WTC11 (cell line): ENCODE results near the gene SNRPA1. TPM values are rescaled to one million over a fixed set of nuclear protein-coding genes. Genes with fewer than 3 reads are reported as not detected.
"Not testable (repeated sequence)": the region's sequence is repeated elsewhere in the genome, so short reads cannot be mapped to it uniquely, and the experiment has no call there.

Experiments used
- ATAC-seq: fragments of 200-7000 bp; cut with Tn5 transposase; 2 replicates; pipeline ENCODE4 v1.10.0; 2021; ENCODE audit warnings: mild to moderate bottlenecking, moderate library complexity
- CTCF ChIA-PET: fragments of 300-600 bp; sonication (Branson Sonifier 250); formaldehyde crosslinking; loops from one replicate; lab custom pipeline; 2021; ENCODE audit warnings: antibody characterized with exemption; lab: Charles Lee
- POLR2A ChIA-PET: fragments of 350-600 bp; sonication (Branson Sonifier 250); formaldehyde crosslinking; loops from one replicate; lab custom pipeline; 2021; ENCODE audit warnings: antibody characterized with exemption; lab: Charles Lee
- DNase-seq: peaks from one replicate; pipeline ENCODE4 v3.0.0; 2021; ENCODE audit warnings: low spot score
- H3K27ac Mint-ChIP-seq: 2 replicates; pipeline ENCODE4 v1.8.0; 2021; ENCODE audit warnings: mixed read lengths
- H3K27me3 Mint-ChIP-seq: 2 replicates; pipeline ENCODE4 v1.8.0; 2021; ENCODE audit warnings: low read depth, mild to moderate bottlenecking, moderate library complexity, mixed read lengths
- H3K36me3 Mint-ChIP-seq: 2 replicates; pipeline ENCODE4 v1.8.0; 2021; ENCODE audit warnings: mixed read lengths
- H3K4me1 Mint-ChIP-seq: 2 replicates; pipeline ENCODE4 v1.8.0; 2022; ENCODE audit warnings: mixed read lengths
- H3K4me3 Mint-ChIP-seq: 2 replicates; pipeline ENCODE4 v1.8.0; 2021; ENCODE audit warnings: mild to moderate bottlenecking, moderate library complexity, mixed read lengths
- H3K9me3 Mint-ChIP-seq: 2 replicates; pipeline ENCODE4 v1.8.0; 2021; ENCODE audit warnings: mixed read lengths
- AR ChIP-seq: fragments of 250-450 bp; sonication (Bioruptor Pico); IDR thresholded peaks from 2 replicates; pipeline ENCODE4 v1.9.0; 2021; ENCODE audit warnings: mild to moderate bottlenecking
- CREB1 ChIP-seq: sonication (generic); formaldehyde crosslinking; IDR thresholded peaks from 2 replicates; pipeline ENCODE4 v1.8.0; 2023; ENCODE audit warnings: mild to moderate bottlenecking, missing genetic modification reagents
- CREM ChIP-seq: sonication (generic); formaldehyde crosslinking; IDR thresholded peaks from 2 replicates; pipeline ENCODE4 v1.8.1; 2022; ENCODE audit warnings: mild to moderate bottlenecking, missing genetic modification reagents, moderate library complexity
- FOXJ3 ChIP-seq: sonication (generic); formaldehyde crosslinking; IDR thresholded peaks from 2 replicates; pipeline ENCODE4 v1.9.0; 2021; ENCODE audit warnings: missing genetic modification reagents, mild to moderate bottlenecking, borderline replicate concordance
- FOXK1 ChIP-seq: sonication (generic); formaldehyde crosslinking; IDR thresholded peaks from 2 replicates; pipeline ENCODE4 v1.8.0; 2022; ENCODE audit warnings: mild to moderate bottlenecking, moderate library complexity, missing genetic modification reagents
- FOXP1 ChIP-seq: sonication (generic); formaldehyde crosslinking; IDR thresholded peaks from 2 replicates; pipeline ENCODE4 v1.8.0; 2022; ENCODE audit warnings: missing genetic modification reagents, mild to moderate bottlenecking, moderate library complexity, borderline replicate concordance
- FOXP4 ChIP-seq: sonication (generic); formaldehyde crosslinking; IDR thresholded peaks from 2 replicates; pipeline ENCODE4 v1.8.0; 2022; ENCODE audit warnings: mild to moderate bottlenecking, missing genetic modification reagents
- GABPB1 ChIP-seq: sonication (generic); formaldehyde crosslinking; IDR thresholded peaks from 2 replicates; pipeline ENCODE4 v1.8.1; 2023; ENCODE audit warnings: mild to moderate bottlenecking, missing genetic modification reagents
- GTF2I ChIP-seq: fragments of 250-450 bp; sonication (Bioruptor Pico); conservative IDR thresholded peaks from 2 replicates; pipeline ENCODE4 v1.4.0; 2021; ENCODE audit warnings: mild to moderate bottlenecking
- NR2C2 ChIP-seq: sonication (generic); formaldehyde crosslinking; IDR thresholded peaks from 2 replicates; pipeline ENCODE4 v1.8.0; 2022; ENCODE audit warnings: mild to moderate bottlenecking, missing genetic modification reagents
- PRDM15 ChIP-seq: sonication (generic); formaldehyde crosslinking; IDR thresholded peaks from 2 replicates; pipeline ENCODE4 v1.8.0; 2022; ENCODE audit warnings: missing genetic modification reagents
- PRRX2 ChIP-seq: fragments of 250-450 bp; sonication (Bioruptor Pico); IDR thresholded peaks from 2 replicates; pipeline ENCODE4 v1.8.0; 2021; ENCODE audit warnings: mild to moderate bottlenecking
- RORB ChIP-seq: fragments of 250-450 bp; sonication (Bioruptor Pico); IDR thresholded peaks from 2 replicates; pipeline ENCODE4 v1.9.0; 2021; ENCODE audit warnings: mild to moderate bottlenecking
- SMAD3 ChIP-seq: sonication (generic); formaldehyde crosslinking; IDR thresholded peaks from 2 replicates; pipeline ENCODE4 v1.8.0; 2022; ENCODE audit warnings: missing genetic modification reagents, mild to moderate bottlenecking, borderline replicate concordance
- SP1 ChIP-seq: sonication (generic); formaldehyde crosslinking; conservative IDR thresholded peaks from 2 replicates; pipeline ENCODE4 v1.8.1; 2022; ENCODE audit warnings: missing genetic modification reagents
- TEAD1 ChIP-seq: sonication (generic); formaldehyde crosslinking; IDR thresholded peaks from 2 replicates; pipeline ENCODE4 v1.8.0; 2022; ENCODE audit warnings: mild to moderate bottlenecking, missing genetic modification reagents
- TEAD4 ChIP-seq: sonication (generic); formaldehyde crosslinking; IDR thresholded peaks from 2 replicates; pipeline ENCODE4 v1.8.0; 2022; ENCODE audit warnings: mild to moderate bottlenecking, missing genetic modification reagents
- ZNF263 ChIP-seq: sonication (generic); formaldehyde crosslinking; IDR thresholded peaks from 2 replicates; pipeline ENCODE4 v1.8.1; 2022; ENCODE audit warnings: low read depth, mild to moderate bottlenecking, moderate library complexity, missing genetic modification reagents
- ZNF423 ChIP-seq: fragments of 250-450 bp; sonication (Bioruptor Pico); IDR thresholded peaks from 2 replicates; pipeline ENCODE4 v2.1.2; 2022; ENCODE audit warnings: mild to moderate bottlenecking, moderate library complexity
- total RNA-seq: library from RNA; stranded (reverse); gene quantifications from 3 replicates; pipeline ENCODE4 v1.2.3, GENCODE V29; 2021
- TF ChIP-seq, protein P1 (sequence below): sonication (generic); formaldehyde crosslinking; IDR thresholded peaks from 2 replicates; pipeline ENCODE4 v1.8.1; 2023; ENCODE audit warnings: mild to moderate bottlenecking, missing genetic modification reagents
- TF ChIP-seq, protein P2 (sequence below): sonication (generic); formaldehyde crosslinking; IDR thresholded peaks from 2 replicates; pipeline ENCODE4 v1.8.0; 2022; ENCODE audit warnings: mild to moderate bottlenecking, missing genetic modification reagents
- TF ChIP-seq, protein P3 (sequence below): fragments of 250-450 bp; sonication (Bioruptor Pico); IDR thresholded peaks from 2 replicates; pipeline ENCODE4 v1.9.0; 2021; ENCODE audit warnings: moderate library complexity, mild to moderate bottlenecking, inconsistent platforms, borderline replicate concordance

Gene SNRPA1
- total RNA-seq, 1 experiment from 2014 or later: 170 TPM

DNA sequence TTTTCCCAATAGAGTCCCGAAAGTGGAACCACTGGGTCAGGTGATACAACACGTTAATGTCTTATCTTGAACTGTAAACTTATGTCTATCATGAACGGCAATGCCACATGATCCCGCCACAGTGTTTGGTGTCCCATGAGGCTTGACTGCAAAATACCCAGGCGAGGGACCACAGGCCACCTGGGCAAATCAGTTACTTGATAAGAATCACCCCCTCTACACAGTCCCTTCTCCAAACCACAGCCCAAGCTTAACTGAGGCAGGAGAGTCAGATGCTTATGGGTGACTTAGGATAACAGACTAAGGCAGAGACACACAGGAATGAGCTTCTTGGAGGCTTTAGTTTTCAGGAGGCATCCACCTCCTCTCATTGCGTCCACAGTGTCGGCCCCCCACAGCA is 42.9 kb upstream of the SNRPA1 start (continued):
- TF ChIP-seq PRDM15 (no peak), TEAD4 (CRISPR knock-in tag) (no peak), ZNF263 (no peak), FOXP1 (CRISPR knock-in tag) (no peak), SMAD3 (CRISPR knock-in tag) (no peak), TEAD1 (no peak)
- TF ChIP-seq, protein P1, sequence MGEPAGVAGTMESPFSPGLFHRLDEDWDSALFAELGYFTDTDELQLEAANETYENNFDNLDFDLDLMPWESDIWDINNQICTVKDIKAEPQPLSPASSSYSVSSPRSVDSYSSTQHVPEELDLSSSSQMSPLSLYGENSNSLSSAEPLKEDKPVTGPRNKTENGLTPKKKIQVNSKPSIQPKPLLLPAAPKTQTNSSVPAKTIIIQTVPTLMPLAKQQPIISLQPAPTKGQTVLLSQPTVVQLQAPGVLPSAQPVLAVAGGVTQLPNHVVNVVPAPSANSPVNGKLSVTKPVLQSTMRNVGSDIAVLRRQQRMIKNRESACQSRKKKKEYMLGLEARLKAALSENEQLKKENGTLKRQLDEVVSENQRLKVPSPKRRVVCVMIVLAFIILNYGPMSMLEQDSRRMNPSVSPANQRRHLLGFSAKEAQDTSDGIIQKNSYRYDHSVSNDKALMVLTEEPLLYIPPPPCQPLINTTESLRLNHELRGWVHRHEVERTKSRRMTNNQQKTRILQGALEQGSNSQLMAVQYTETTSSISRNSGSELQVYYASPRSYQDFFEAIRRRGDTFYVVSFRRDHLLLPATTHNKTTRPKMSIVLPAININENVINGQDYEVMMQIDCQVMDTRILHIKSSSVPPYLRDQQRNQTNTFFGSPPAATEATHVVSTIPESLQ (CRISPR knock-in tag): no peak

DNA sequence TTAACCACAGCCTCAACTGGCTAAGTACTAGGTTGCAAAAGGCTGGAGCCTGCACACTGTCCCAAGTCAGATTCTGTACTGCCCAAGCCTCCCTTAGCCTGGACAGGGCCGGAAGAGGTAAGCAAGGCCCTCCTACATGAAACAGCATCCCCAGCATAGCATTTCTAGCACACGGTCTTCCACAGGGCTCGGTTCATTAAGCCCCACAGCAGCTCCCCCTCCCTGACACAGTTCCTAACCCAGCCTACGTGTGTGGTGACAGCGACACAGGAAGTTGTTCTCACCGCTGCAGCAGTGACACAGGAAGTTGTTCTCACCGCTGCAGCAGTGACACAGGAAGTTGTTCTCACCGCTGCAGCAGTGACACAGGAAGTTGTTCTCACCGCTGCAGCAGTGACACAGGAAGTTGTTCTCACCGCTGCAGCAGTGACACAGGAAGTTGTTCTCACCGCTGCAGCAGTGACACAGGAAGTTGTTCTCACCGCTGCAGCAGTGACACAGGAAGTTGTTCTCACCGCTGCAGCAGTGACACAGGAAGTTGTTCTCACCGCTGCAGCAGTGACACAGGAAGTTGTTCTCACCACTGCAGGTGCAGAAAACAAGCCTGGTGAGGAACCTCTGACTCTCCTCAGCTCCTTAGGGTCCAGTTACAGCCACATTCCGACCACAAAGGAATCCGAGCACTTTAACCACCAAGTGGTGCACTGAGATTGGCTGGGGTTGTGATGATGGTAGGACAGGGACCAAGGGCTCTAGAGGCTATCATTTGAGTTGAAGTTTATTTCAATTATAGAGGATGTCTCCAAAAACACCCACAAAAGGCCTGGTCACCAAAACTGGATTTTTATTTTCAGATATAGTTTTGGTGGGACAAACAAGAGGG is 39.1 kb upstream of the SNRPA1 start:
- H3K27ac Mint-ChIP-seq: not testable (repeated sequence)
- 0 out of 2 replicates have a peak, but pooled peaks have one; percentile 26 for ATAC-seq
- peaks cover 60% of the 10 kb centered on the region for H3K27me3 Mint-ChIP-seq

DNA sequence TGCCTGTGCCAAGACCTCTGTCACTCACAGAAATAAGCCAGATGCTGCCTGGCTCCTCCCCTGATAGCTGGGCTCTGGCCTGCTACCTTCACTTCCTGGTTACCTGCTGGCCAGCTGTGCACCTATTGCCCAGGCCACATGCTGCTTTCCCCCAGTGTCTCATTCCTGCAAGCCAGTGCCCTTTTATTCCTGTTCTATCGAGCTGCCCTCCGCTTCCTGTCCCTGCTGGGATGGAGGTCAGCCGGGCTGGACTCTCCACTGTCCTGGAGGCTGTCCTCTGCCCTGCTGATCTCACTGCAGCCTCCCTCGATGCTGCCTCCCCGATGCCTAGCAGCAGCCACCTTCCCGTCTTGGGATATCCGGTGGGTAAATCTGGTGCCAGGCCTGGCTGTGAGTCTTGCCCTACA is 37.0 kb upstream of the SNRPA1 start:
- POLR2A ChIA-PET: no interaction called here
- peaks cover 52% of the 10 kb centered on the region for H3K27me3 Mint-ChIP-seq
- no peaks in the 10 kb centered on the region for H3K4me1 Mint-ChIP-seq
- H3K36me3 Mint-ChIP-seq: peaks cover 9% of the 10 kb centered on the region
- H3K27ac Mint-ChIP-seq: no peak overlapping the region
- no peak overlapping the region for H3K4me3 Mint-ChIP-seq
- CTCF ChIA-PET: interaction anchor here (2.6 kb wide), 1 partner anchor 11 kb away, joined by 13 read pairs; no protein-coding TSS in a partner anchor
- DNase-seq (no peak), ATAC-seq (no peak)
- H3K9me3 Mint-ChIP-seq: peaks cover 23% of the 10 kb centered on the region
- TF ChIP-seq GABPB1 (CRISPR knock-in tag) (no peak), PRRX2 (no peak), ZNF423 (CRISPR knock-in tag) (no peak), CREB1 (CRISPR knock-in tag) (no peak), SP1 (CRISPR knock-in tag) (no peak), FOXP4 (CRISPR knock-in tag) (no peak), GTF2I (CRISPR knock-in tag) (no peak), CREM (no peak), FOXJ3 (CRISPR knock-in tag) (no peak), RORB (CRISPR knock-in tag) (no peak), AR (CRISPR knock-in tag) (no peak)
- TF ChIP-seq, protein P2, sequence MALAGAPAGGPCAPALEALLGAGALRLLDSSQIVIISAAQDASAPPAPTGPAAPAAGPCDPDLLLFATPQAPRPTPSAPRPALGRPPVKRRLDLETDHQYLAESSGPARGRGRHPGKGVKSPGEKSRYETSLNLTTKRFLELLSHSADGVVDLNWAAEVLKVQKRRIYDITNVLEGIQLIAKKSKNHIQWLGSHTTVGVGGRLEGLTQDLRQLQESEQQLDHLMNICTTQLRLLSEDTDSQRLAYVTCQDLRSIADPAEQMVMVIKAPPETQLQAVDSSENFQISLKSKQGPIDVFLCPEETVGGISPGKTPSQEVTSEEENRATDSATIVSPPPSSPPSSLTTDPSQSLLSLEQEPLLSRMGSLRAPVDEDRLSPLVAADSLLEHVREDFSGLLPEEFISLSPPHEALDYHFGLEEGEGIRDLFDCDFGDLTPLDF: no peak
- TF ChIP-seq, protein P3, sequence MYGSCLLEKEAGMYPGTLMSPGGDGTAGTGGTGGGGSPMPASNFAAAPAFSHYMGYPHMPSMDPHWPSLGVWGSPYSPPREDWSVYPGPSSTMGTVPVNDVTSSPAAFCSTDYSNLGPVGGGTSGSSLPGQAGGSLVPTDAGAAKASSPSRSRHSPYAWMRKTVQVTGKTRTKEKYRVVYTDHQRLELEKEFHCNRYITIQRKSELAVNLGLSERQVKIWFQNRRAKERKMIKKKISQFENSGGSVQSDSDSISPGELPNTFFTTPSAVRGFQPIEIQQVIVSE (CRISPR knock-in tag): no peak

More for the DNA sequence above, 39.1 kb upstream of the SNRPA1 start:
- H3K36me3 Mint-ChIP-seq, H3K4me3 Mint-ChIP-seq, CTCF ChIA-PET: not testable (repeated sequence)
- TF ChIP-seq NR2C2 (CRISPR knock-in tag) (peak; percentile 92), FOXK1 (peak; percentile 57; the same call in 1 of the 2 replicates)
- TF ChIP-seq, all 79 proteins: peak for 2; not testable (repeated sequence) for 77
- POLR2A ChIA-PET, DNase-seq, H3K4me1 Mint-ChIP-seq: not testable (repeated sequence)
- H3K9me3 Mint-ChIP-seq: peaks cover 23% of the 10 kb centered on the region
